ENCODE measurements around the gene CLTC.

CLTC gene

DNA sequence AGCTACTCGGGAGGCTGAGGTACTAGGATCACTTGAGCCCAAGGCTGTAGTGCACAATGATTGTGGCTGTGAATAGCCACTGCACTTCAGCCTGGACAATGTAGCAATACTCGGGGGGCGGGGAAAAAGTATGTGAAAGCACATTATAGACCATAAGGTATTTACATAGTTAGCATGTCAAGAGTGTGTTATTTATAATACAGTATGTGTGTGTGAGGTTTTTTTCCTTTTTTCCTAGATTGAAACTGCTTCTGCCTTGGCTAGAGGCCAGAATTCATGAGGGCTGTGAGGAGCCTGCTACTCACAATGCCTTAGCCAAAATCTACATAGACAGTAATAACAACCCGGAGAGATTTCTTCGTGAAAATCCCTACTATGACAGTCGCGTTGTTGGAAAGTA, 57.0 kb downstream of the CLTC start:
- FAIRE-seq = peak; percentile 46
- no peak for DNase-seq (ENCODE audit: insufficient read length, low spot score)

DNA sequence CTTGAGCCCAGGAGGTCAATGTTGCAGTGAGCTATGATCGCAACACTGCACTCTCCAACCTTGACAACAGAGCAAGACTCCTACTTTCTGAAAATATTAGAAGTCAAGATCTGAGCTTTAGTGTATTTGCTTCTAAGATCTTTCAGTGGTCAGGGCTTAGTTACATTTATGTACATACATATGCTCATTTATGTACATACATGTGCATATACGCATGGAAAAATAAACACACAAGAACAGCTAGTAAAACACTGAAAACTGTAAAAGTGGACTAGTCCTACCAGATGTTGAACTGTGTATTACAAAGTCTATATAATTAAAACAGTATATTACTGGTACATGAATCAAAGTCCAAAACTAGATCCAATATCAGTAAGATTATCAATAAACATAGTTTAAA, 59.2 kb downstream of the CLTC start:
- DNase-seq (ENCODE audit: insufficient read length, low spot score) (no peak), FAIRE-seq (no peak)

DNA sequence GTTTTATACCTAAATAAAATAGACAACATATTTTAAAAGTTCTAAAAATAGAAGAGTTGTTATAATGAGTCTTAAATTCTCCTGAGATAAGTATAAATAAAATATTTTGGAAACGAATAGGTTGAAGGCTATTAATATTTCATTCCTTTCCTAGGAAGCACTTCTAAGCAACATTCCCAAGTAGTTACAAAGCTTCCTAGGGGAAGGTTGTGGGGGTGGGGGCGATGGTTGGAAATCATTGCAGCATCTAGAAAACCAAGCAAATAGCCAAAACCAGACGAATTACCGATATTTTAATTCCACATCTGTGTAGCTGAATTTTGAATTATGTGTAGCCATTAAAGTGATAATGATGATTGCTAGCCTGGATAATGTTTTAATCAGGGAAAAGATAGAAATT, 60.6 kb downstream of the CLTC start:
- DNase-seq (ENCODE audit: insufficient read length, low spot score) (no peak), FAIRE-seq (no peak)

- DNase-seq (ENCODE audit: insufficient read length, low spot score) = no peak
- FAIRE-seq = peak; percentile 28
These were observed 63.6 kb downstream of the CLTC start for GRCh38 chr17:59683283-59683682.

- FAIRE-seq (no peak), DNase-seq (ENCODE audit: insufficient read length, low spot score) (no peak)
These were observed 65.3 kb downstream of the CLTC start for GRCh38 chr17:59684967-59685366.

DNA sequence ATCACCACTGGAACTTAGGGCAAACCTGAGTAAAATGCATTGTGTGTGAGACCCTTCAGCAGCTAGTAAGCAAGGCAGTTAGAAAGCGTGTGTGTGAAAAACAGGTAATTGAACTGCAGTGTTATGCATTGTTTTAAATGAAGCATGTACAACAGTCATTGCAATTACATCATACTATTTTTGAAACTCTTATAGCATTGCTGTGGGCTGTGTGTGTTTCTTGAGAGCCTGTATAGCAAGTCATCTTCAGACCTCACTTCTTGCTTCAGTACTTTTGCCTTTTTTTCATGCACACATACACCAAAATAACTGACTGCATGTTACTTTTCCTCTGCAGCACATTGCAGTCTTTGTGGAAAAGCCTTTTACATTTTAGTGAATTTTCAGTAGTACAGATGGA, 68.3 kb downstream of the CLTC start:
- FAIRE-seq (no peak), DNase-seq (ENCODE audit: insufficient read length, low spot score) (no peak)

- no peak for DNase-seq (ENCODE audit: insufficient read length, low spot score)
- no peak for FAIRE-seq
These were observed 68.8 kb downstream of the CLTC start for GRCh38 chr17:59688496-59688895.

DNA sequence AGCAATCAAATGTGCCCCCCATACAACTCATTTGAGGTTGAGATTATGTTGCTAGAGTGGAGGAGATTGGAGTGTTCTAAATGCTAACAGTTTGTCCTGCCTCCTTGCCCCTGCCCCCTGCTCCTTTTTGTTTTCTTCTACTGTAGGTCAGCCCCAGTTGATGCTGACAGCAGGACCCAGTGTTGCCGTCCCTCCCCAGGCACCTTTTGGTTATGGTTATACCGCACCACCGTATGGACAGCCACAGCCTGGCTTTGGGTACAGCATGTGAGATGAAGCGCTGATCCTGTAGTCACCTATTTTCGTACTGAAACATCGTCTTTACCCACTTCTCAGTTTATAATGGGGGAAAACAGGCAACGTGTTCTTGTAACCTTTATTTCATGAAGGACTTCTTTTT, 73.9 kb downstream of the CLTC start:
- DNase-seq (ENCODE audit: insufficient read length, low spot score) (no peak), FAIRE-seq (no peak)

- FAIRE-seq (no peak), DNase-seq (ENCODE audit: insufficient read length, low spot score) (no peak)
These were observed 74.6 kb downstream of the CLTC start for GRCh38 chr17:59694344-59694743.

DNA sequence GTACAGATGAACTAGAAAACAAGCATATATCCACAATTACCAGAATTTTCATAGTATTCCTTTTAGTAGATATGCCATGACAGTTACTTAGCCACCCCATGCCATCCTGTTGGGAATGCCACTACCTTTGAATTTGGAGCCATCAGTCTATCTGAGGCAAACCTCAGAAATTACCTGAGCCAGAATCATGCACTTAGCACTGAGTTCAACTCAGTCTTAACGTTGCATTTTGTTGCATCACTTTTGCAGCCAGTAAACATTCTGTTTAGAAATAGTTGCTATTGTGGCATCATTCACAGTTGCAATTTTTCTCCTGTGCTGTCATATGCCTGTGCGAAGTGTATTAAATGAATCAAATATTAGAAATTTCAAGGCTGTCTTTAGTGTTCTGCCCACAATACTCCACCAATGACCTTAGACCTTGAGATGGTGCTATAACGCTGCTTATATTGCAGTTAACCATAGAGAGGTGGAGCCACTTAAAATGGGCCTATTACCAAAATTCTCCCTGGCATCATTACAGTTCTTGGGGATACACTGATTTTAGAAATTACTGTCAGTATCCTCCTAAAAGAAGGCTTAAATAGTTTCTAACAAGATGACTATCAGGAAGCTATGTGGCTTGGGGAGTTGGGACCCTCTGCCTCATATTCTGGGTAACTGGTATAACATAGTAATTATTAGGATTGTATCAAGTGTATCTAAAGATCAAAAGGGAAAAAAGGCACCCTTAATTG, 76.4 kb downstream of the CLTC start:
- FAIRE-seq = no peak
- no peak for DNase-seq (ENCODE audit: insufficient read length, low spot score)

- DNase-seq (ENCODE audit: insufficient read length, low spot score) (no peak), FAIRE-seq (no peak)
These were observed 77.1 kb downstream of the CLTC start for GRCh38 chr17:59696682-59697277.

GRCh38 chr17:59698143-59698542, 78.4 kb downstream of the CLTC start:
- FAIRE-seq (no peak), DNase-seq (ENCODE audit: insufficient read length, low spot score) (no peak)

DNA sequence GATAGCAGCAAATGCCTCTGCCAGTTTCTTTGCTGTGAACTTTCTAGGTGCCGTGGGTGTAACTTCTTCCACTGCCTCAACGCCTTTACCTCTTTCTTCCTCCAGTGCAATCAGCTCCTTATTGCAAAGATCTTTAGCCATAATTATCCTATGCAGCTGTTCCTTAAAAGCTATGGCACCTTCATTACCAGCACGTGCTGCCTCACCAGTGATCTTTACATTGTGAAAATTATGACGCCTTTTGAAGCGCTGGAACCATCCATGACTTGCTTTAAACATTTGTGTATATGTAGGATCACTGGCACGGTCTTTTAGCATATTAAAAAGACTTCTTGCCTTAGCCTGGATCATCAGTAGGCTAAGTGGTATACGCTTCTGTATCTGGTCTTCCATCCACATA, 79.5 kb downstream of the CLTC start:
- no peak for FAIRE-seq
- DNase-seq (ENCODE audit: insufficient read length, low spot score) = no peak

DNA sequence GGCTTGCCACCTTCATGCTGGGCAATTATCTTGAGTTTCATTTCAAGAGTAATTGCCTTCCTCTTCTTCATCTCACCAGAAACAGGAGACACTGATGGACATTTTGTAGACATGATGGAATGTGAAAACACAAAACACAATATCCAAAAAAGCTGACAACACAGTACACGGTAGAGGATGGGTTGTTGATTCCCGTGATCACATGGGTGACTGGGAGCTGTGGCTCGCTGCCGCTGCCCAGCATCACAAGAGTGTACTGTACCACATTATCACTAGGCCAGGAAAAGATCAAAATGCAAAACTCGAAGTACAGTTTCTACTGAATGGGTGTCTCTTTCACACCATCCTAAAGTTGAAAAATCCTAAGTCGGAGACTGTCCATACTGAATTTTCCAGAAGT, 80.1 kb downstream of the CLTC start:
- FAIRE-seq = peak; percentile 42
- DNase-seq (ENCODE audit: insufficient read length, low spot score) = no peak

- DNase-seq (ENCODE audit: insufficient read length, low spot score) (no peak), FAIRE-seq (no peak)
These were observed 82.6 kb downstream of the CLTC start for GRCh38 chr17:59702304-59702703.

DNA sequence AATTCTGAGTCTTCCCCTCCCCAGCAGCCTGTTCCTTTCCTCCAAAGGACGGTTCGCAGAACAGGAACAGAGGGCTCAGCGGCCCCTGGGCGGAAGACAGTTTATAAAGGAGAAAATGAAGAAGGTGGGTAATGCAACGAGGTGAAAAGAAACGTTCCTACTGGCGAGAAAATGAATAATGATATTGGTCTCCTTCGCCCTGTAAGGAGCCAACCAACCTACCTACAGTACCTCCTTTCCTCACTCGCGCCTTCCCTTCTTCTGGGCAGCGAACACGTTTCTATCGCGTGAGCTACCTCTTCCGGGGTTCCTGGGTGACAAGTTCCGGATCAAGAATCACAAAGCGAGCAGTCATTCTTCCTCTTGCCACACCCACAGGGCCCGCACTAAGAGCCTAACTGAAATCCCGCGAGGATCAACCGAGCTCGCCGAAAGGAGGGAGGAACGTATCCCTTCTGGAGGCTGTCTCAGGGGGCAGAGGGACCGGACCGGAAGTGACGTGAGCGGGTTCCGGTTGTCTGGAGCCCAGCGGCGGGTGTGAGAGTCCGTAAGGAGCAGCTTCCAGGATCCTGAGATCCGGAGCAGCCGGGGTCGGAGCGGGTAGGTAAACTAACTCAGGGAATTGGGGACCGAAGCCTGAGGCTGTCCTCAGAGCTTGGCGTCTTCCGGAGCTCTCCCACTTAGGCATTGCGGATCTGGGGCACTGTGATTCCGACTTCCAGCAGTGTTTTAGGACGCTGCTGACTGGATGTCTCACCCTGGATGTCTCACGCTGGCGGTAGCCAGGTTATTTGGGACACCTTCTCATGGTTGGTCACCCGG, 87.7 kb downstream of the CLTC start, which contains the start of the genes PTRH2 and VMP1:
PTRH2 (minus strand) TSS at position 282 of the 822 bp plus-strand sequence. CDS start 9,452 bp downstream, outside the sequence.
VMP1 (plus strand) TSS at position 506 of the 822 bp plus-strand sequence. CDS start 23,793 bp downstream, outside the sequence.
- DNase-seq (ENCODE audit: insufficient read length, low spot score) = peak; percentile 100
- peak; percentile 93 for FAIRE-seq

GRCh38 chr17:59707971-59708430, 88.3 kb downstream of the CLTC start:
- DNase-seq (ENCODE audit: insufficient read length, low spot score) = no peak
- FAIRE-seq = peak; percentile 4

- DNase-seq (ENCODE audit: insufficient read length, low spot score) (no peak), FAIRE-seq (no peak)
These were observed 92.2 kb downstream of the CLTC start for GRCh38 chr17:59711936-59712335.

DNA sequence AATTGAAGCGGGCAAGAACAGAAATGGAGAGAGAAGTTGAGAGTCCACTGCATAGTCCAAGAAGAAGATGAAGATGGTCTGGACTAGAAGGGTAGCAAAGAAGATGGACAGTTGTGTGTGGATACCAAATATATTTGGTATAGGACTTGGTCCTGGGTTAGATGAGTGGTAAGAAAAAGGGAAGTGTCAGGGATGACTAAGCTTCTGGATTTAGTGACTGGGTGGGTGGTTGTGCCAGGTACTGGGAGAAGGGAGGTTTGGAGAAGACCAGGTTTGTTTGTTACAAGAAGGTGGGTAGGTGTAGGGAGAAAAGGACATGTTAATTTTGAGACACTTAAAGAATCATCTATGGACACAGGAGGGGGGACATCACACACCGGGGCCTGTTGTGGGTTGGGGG, 93.2 kb downstream of the CLTC start:
- DNase-seq (ENCODE audit: insufficient read length, low spot score) = no peak
- FAIRE-seq = no peak

DNA sequence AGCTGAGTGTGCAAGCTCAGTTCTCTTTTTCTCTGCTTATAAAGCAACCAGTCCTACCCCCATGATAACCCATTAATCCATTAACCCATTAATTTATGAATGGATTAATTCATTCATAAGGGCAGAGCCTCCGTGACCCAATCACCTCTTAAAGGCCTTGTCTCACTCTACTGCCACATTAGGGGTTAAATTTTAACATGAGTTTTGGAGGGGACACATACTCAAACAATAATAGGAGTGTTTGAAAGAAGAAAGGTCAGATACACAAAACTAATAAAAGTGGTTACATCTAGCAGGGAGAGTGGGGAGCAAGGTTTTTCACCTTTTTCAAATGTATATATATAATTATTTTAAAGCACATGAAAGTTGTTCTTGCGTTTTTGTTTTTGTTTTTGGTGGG, 94.6 kb downstream of the CLTC start:
- FAIRE-seq (no peak), DNase-seq (ENCODE audit: insufficient read length, low spot score) (no peak)

DNA sequence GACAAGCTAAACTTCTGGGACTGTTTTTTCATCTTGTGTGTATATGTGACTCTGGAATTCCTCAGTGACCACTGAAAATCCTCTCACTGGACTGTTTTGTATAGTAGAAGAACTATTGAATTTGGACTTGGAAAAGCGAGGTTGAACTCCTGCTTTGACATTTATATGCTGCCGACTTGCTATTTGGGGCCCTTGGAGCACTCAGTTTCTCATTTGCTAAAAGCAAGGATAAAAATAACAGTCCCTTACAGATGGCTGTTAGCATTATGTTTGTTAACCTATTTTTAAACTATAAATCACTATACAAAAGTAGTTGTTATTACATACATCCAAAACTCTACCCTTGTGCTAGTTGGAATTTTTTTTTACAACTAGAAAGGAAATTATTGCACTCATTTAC, 96.7 kb downstream of the CLTC start:
- DNase-seq (ENCODE audit: insufficient read length, low spot score) = no peak
- FAIRE-seq = no peak

Data from HTR-8/SVneo (cell line).